Lower lobe of right lung (tissue), 2 donors: ENCODE results near the gene GPD2. TPM values are rescaled to one million over a fixed set of nuclear protein-coding genes. Genes with fewer than 3 reads are reported as not detected.

ENCODE experiments used
- ATAC-seq, 2 donors: fragments of 200-7000 bp; cut with Tn5 transposase; one replicate each; pipeline ENCODE4 v1.9.1; 2020 to 2022; ENCODE audit warnings: mild to moderate bottlenecking in 2 of 2, moderate library complexity in 2 of 2
- DNase-seq: peaks from one replicate; pipeline ENCODE4 v3.0.0-alpha.2; 2020
- H3K27ac ChIP-seq: fragments of 200-600 bp; one replicate; pipeline ENCODE4 v1.8.0; 2022
- H3K27me3 ChIP-seq: fragments of 200-600 bp; one replicate; pipeline ENCODE4 v1.8.0; 2022; ENCODE audit warnings: low read depth
- H3K36me3 ChIP-seq: fragments of 200-600 bp; one replicate; pipeline ENCODE4 v1.8.0; 2022; ENCODE audit warnings: mild to moderate bottlenecking
- H3K4me1 ChIP-seq: fragments of 200-600 bp; one replicate; pipeline ENCODE4 v1.8.0; 2022
- H3K4me3 ChIP-seq: fragments of 200-600 bp; one replicate; pipeline ENCODE4 v1.8.0; 2022; ENCODE audit warnings: mild to moderate bottlenecking
- H3K9me3 ChIP-seq: fragments of 200-600 bp; one replicate; pipeline ENCODE4 v1.8.0; 2022
- CTCF ChIP-seq: fragments of 200-600 bp; IDR thresholded peaks from one replicate; pipeline ENCODE4 v1.8.0; 2022; ENCODE audit warnings: antibody characterized with exemption, mild to moderate bottlenecking
- intact Hi-C: fragments of 100-400 bp; cut with DNase I; formaldehyde crosslinking; loops from one replicate; pipeline ENCODE4 v1.11.0; 2022
- total RNA-seq: library from RNA; stranded (reverse); fragmentation: NEBNext Ultra II Directional; extraction: Animal tissue kit (Norgen Biotek cat#: 25700); gene quantifications from one replicate; pipeline ENCODE4 v1.2.1, GENCODE V29; 2021
- donor health status: DM: no; HTN: yes; CAD: no; lungs with severe emphysema.

GPD2 gene
- total RNA-seq, 1 donor from 2014 or later: 50.4 TPM

- Histone ChIP-seq H3K36me3 (no peaks in the 10 kb centered on the region), H3K4me1 (peaks cover 29% of the 10 kb centered on the region), H3K9me3 (no peaks in the 10 kb centered on the region), H3K4me3 (no peak overlapping the region), H3K27ac (no peak overlapping the region), H3K27me3 (no peaks in the 10 kb centered on the region)
- intact Hi-C loops: no loop called here
- no peak for TF ChIP-seq CTCF
- ATAC-seq (no peak), DNase-seq (no peak)
These were observed 35.6 kb downstream of the GPD2 start for GRCh38 chr2:156471762-156472161.

DNA sequence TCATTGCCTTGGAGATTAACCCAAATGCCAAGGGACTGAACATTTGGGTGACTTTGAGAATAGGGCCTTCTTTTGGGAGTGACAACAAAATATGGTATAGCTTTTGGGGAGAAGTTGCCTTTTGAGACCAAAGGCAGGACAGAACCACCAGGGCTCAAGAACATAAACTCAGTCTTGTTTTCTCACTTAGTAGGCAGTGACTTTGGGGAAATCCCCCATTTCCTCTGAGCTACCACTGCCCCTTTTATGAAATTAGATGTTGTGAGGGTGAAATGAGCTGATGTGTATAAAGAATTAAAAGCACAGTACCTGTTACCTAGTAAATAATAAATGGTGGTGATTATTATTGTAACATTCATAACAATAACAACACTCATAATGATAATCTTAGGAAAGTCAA is 36.5 kb downstream of the GPD2 start:
- intact Hi-C loops: no loop called here
- DNase-seq (no peak), ATAC-seq (no peak)
- Histone ChIP-seq H3K4me3 (no peak overlapping the region), H3K36me3 (no peaks in the 10 kb centered on the region), H3K27me3 (no peaks in the 10 kb centered on the region), H3K9me3 (no peaks in the 10 kb centered on the region), H3K4me1 (peaks cover 20% of the 10 kb centered on the region), H3K27ac (no peak overlapping the region)
- TF ChIP-seq CTCF: no peak

GRCh38 chr2:156473445-156473844 is 37.3 kb downstream of the GPD2 start:
- intact Hi-C loops: no loop called here
- Histone ChIP-seq H3K27me3 (no peaks in the 10 kb centered on the region), H3K27ac (no peak overlapping the region), H3K4me3 (no peak overlapping the region), H3K4me1 (peaks cover 14% of the 10 kb centered on the region), H3K36me3 (no peaks in the 10 kb centered on the region), H3K9me3 (no peaks in the 10 kb centered on the region)
- no peak for ATAC-seq
- no peak for TF ChIP-seq CTCF
- DNase-seq: no peak

DNA sequence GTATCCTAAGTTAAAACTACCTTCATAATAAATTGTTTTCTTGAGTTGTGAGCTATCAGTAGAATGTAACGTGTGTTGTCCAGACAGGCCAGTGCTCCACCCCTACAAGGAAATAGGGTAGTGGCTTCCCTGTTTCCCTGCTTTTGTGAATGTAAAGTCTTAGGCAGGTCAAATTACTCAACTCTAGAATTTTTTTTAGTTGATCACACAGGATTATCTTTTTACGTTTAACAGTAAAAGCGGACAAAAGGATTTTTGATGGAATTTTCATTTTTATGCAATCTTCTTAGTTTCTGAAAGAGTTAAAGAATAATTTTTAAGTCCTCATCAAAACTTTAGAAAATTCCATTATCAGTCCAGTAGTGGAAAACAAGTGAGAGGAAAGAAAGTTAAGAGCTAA is 38.2 kb downstream of the GPD2 start:
- no peaks in the 10 kb centered on the region for H3K36me3 ChIP-seq
- DNase-seq (no peak), ATAC-seq (no peak)
- no peak overlapping the region for H3K27ac ChIP-seq
- intact Hi-C loops: no loop called here
- H3K27me3 ChIP-seq: no peaks in the 10 kb centered on the region
- no peak overlapping the region for H3K4me3 ChIP-seq
- no peak for TF ChIP-seq CTCF
- H3K9me3 ChIP-seq: no peaks in the 10 kb centered on the region
- H3K4me1 ChIP-seq: peaks cover 14% of the 10 kb centered on the region

- Histone ChIP-seq H3K27ac (no peak overlapping the region), H3K9me3 (no peaks in the 10 kb centered on the region), H3K36me3 (no peaks in the 10 kb centered on the region), H3K27me3 (no peaks in the 10 kb centered on the region), H3K4me1 (peaks cover 6% of the 10 kb centered on the region), H3K4me3 (no peak overlapping the region)
- no peak for ATAC-seq
- DNase-seq: no peak
- intact Hi-C loops: no loop called here
- TF ChIP-seq CTCF: no peak
These were observed 40.1 kb downstream of the GPD2 start for GRCh38 chr2:156476021-156476849.
